ENCODE results near the gene RDH13.

DNA sequence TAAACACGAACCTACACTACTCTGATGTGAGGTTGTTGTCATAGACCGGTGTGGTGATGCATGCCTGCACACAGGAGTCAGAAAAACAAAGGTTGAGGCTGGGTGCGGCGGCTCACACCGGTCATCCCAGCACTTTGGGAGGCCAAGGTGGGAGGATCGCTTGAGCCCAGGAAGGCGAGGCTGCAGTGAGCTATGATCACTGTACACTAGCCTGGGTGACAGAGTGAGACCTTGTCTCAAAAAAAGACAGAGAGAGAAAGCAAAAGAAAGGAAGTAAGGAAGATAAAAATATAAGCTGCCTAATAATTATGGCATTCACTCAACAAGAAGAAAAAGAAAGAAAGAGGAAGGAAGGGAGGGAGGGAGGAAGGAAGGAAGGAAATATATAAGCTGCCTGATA lies 34.2 kb downstream of the RDH13 start:
- TF ChIP-seq, protein P1, sequence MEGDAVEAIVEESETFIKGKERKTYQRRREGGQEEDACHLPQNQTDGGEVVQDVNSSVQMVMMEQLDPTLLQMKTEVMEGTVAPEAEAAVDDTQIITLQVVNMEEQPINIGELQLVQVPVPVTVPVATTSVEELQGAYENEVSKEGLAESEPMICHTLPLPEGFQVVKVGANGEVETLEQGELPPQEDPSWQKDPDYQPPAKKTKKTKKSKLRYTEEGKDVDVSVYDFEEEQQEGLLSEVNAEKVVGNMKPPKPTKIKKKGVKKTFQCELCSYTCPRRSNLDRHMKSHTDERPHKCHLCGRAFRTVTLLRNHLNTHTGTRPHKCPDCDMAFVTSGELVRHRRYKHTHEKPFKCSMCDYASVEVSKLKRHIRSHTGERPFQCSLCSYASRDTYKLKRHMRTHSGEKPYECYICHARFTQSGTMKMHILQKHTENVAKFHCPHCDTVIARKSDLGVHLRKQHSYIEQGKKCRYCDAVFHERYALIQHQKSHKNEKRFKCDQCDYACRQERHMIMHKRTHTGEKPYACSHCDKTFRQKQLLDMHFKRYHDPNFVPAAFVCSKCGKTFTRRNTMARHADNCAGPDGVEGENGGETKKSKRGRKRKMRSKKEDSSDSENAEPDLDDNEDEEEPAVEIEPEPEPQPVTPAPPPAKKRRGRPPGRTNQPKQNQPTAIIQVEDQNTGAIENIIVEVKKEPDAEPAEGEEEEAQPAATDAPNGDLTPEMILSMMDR (IDR thresholded peaks at IDR 0.05), result no peak
- TF ChIP-seq POLR2A (IDR thresholded peaks at IDR 0.05), result no peak
